GM11168 (cell line): ENCODE results near the gene COL27A1.

Experiments
- in situ Hi-C: fragments of 300-500 bp; cut with MboI; formaldehyde crosslinking; loops from one replicate; pipeline ENCODE4 v1.12.0; 2022; ENCODE audit warnings: low sequenced_read_pairs; ENCODE audit not compliant: unreplicated experiment

COL27A1 gene

DNA sequence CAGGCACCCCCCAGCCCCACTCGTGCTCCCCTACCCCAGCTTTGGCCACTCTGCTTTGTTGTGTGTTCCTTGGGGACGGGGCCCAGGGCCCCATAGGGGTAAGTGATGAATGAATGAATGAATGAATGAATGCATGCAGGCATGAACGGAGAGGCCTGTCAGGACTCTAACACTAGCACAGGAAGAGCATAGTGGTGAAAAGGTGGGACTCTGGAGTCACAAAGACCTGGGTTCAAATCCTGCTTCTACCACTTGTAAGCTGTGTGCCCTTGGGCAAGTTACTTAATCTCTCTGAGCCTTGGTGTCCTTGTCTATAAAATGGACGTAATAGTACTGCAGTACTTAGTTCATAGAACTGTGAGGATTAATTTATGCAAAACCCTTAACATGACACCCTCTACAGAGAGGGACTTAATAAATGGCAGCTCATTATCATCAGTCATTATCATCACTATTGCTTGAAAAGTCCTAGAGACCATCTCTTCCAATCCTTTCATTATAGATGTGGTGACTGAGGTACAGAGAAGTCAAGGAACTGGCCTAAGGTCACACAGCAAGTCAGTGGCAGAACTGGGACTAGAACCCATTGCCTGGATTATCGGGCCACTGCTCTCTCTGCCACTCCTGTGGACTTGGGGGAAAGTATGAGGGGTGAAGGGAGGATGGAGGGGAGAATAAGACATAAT lies 187.6 kb downstream of the COL27A1 start:
- in situ Hi-C loops: no loop called here

DNA sequence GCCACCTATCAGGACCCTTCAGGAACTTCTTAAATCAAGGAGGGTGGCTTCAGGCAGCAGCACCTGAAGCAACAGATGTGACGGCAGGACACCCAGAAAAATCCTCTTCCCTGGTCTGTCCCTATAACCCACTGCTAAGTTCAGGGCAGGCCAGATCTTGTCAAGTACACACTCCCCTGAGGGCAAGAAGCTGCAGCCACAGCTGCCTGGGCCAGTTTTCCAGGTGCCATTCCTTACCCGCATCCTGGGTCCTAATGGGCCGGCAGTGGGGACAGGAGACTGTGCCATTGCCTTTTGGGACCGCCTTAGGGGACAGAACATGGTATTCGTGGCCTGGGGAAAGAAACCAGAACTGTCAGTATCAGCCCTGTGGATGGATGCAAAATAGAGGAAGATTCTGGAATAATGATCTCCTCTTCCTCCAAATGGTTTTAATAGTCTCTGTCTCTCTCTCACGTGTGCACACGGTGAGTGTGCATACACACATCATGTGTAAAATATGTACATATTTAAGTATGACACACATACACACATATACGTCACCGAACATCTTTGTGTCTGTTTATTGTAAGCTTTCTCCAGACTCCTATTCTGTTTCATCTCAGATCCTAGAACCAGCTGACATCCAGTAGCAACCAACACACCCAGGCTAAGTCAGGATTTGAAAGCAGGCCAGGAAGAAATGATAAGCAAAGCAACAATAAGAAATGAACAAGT lies 188.3 kb downstream of the COL27A1 start:
- in situ Hi-C loops: no loop called here

DNA sequence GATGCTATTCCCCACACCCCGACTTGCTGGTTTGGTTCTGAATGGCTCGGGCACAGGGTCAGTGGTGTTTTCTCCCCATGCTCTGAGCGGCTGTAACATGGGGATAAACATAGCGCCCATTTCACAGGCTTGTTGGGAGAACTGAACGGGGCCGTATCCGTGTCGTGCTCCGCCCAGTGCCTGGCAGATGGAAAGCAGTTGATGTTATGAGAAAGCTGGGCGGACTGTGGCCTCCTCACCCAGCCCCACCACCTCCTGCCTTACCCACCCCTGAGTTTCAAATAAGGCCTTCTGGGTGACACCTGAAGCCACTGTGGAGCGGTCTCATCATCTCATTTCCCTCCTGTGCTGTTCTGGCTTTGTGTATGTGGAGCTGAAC lies 188.8 kb downstream of the COL27A1 start:
- in situ Hi-C loops: no loop called here

DNA sequence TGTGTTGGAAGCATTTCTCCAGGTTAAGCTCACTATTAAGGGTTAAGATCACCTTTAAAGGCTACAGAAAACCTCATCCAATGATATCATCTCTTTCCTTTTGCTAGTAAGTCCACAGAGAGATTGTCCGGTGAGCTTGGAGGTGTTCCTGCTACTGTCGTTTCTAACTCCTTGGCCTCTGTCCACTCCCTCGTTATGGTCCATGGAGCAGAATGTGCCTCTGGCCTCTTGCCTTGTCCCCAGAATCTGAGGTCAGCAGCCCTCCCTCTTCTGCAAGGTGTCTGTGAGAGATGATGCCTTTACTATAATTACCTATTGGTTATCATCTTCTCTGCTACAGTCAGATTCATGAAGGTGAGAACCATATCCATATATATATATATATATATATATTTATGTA lies 189.4 kb downstream of the COL27A1 start:
- in situ Hi-C loops: no loop called here

DNA sequence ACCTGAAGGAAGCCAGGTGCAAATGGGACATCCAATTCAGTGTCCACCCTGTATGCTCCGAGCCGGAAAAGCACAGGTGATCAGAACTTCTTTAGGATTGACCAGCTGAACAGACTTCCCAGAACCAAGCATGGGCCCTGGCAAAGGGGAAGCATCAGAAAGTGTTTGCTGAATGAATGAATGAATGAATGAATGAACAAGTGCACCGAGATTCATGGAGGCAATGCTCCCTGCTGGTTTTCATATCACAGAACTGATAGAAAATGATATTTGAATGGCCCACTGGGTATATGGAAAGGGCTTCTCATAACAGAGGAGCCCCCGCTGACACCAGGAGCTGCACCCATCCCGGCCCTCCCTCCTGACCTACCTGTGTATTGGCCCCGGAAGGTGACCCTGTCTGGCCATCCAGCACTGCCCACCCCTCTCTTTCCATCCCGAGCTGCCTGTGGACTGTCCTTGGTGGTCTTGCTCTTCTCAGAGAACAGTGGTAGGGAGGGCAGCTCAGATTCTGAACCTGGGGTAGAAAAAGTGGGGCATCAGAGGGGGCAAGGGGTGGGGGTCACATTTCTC lies 190.2 kb downstream of the COL27A1 start:
- in situ Hi-C loops: no loop called here

DNA sequence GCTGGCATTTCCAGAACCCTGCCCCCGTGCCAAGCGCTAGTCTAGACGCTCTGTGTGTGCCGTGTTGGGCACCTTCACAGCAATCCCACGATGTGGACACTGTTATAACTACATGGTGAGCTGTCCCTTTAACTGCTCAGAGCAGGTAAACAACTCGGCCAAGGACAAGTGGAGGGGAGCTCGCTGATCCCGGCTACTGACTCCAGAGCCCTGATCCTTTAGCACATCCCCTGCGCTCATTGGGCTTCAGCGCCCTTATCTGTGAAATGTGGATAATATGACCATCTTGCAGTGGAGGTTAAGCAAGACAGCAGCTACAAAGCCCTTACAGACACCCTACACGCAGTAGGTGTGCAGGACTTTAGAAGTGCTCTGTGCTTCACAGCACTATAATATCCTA lies 190.8 kb downstream of the COL27A1 start:
- in situ Hi-C loops: no loop called here

DNA sequence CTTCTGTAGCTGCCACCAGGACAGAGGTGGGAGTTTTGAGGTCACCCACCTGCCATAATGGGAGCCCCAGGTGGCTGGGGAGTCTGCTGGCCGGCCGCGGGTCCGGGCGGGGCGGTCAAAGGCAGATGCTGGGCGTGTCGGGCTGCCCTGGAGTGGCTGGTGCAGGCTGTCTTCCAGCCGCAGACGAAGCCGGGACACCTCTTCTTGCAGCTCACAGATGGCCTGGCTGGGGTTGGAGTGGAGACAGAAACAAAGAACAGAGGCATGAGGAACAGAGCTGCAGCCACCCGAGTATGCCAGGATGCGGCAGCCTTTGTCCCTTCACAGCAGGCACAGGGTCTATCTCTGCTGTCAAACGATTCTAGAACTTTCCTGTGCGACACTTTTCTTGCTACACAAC lies 192.3 kb downstream of the COL27A1 start:
- in situ Hi-C loops: no loop called here

DNA sequence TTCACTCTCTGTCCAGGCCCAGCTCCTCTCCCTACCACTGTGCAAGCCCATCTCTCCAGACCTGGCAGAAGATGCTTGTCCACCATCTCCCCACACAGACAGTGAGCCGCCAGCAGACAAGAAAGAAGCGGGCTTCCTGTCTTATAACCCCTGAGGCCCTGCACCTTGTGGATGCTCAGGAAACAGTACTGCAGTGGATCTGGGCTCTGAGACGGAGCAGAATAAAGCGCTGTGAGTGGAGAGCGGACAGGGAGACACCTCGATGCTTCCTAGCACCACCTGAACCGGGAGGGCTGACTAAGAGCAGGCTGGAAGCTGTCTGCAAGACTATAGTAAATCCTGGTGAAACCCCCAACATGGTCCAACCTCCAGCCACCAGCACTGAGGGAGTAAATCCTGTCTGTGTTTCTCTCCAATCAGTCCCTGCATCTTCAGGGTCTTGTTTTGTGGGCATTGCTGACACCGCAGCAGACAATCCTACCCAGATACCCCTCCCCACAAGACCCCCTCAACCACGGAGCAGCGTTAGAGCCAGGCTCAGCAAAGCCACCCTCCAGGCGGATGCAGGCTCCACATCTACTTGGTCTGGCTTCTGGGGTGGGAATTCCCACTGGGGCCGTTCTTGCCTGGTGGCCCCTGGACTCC lies 193.0 kb downstream of the COL27A1 start:
- in situ Hi-C loops: no loop called here

DNA sequence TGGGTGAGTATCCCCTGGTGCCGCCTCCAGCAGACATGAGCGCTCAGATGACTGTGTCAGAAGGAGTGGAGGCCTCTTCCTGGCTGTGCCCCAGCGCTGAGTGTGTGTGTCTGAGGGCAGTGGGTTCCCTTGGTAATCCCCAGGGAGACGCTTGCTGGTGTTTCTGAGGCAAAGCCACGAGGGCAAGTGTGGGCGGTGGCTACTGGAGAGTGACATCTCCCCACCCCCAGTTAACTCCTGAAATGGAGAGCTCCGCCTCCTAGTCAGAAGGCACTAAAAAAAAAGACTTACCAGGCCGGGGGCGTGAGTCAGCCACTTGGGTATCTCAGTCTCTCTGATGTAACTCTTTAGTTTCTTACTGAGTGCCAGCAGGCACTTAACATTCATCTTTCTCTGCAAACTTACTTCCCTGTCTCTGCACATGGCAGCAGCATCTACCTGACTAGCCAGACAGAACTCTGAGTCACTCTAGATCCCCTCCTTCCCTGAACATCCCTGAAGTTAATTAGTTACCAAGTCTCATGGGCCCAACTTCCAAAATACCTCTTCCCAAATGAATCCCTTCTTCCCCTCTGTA lies 193.7 kb downstream of the COL27A1 start:
- in situ Hi-C loops: no loop called here

DNA sequence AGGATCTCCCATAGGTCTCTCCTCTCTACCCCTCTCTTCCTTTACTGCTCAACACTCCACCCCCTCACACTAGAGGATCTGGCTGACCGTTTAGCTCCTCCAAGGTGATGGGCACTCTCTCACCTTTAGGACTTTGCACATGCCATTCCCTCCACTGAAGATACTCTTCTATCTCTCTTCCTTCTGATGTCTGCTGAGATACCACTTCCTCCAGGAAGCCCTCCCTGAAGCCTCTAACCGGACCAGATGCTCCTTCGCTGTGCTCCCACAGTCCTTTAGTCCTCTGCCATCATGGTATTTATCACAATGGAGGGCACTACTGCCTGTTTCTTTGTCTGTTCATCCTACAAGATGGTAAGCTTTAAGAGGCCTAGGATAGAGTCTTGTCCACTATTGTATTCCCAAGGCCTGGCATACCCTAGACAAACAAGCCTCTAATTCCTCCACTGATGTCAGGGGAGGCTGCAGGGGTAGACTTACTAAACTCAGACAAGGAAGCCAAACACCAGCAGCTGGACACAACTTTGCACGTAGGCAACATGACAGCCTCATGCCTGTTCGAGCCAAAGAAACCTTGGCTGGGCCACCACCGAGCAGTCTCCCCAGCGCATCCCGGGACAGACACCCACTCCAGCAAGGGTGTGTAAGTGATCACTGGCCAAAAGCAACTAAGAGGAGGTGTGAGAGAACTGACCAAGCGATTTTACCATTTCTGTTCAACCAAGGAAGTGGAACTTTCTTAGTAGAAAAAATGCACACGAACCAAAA lies 194.6 kb downstream of the COL27A1 start:
- in situ Hi-C loops: no loop called here

DNA sequence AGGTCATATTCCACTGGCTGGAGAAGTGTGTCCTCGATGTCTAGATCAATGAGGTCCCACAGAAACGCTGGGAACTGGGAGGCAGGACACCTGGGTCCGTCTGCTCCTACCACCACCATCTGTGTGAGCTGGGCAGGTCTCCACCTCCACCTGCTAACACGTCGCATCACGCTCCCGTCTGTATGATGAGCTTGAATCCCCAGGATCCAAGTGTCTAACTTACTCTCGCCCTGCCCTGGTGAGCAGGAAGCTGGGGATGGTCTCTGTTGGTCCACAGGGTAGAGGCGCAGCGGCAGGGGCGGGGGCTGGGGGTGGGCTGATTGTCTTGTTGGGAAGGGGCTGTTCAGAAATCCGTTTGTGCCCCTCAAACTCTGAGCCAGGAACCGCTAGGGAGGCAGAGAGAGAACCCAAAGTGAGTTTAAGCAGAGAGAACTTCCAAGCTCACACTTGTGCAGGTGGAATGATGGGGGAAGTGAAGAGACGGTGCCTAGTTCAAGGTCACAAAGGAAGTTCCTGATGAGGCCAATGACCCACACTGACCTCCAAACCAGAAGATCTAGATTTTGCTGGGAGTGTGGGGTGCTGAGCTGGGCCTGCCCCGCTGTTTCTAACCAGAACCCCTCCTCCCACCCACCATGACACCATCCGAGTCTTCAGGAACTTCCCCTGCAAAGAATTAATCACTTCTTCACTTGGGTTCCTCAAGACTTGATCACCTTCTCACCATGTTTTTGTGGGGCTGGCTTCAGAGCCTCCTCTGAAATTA lies 195.5 kb downstream of the COL27A1 start:
- in situ Hi-C loops: no loop called here

DNA sequence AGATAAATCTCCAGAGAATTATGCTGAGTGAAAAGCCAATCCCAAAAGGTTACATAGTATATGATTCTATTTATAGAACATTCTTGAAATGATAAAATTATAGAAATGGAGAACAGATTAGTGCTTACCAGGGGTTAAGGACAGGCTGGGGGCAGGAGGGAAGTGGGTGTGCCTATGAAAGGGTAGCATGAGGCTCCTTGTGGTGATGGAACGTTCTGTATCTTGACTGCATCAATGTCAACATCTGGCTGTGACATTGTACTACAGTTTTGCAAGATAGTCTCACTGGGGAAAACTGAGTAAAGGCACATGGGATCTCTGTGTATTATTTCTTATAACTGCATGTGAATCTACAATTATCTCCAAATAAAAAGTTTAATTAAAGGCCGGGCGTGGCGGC lies 196.6 kb downstream of the COL27A1 start:
- in situ Hi-C loops: no loop called here

DNA sequence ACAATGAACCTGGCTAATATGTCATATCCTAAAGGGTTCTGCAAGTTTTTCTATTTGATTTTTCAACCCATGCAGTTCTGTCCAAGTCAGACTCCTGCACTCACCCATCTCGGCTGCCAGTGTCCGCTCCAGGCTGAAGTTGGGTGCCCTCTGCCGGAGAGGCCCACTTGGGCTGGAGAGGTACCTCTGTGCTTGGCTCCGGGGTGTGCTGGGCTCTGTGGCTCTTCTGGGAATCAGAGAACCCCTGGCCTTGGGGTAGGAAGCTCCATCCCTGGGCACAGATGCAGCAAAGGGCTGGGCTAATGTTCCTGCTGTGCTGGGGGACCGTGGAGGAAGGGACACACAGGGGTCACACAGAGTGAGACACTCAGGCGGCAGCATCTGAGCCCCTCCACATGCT lies 200.5 kb downstream of the COL27A1 start:
- in situ Hi-C loops: no loop called here

DNA sequence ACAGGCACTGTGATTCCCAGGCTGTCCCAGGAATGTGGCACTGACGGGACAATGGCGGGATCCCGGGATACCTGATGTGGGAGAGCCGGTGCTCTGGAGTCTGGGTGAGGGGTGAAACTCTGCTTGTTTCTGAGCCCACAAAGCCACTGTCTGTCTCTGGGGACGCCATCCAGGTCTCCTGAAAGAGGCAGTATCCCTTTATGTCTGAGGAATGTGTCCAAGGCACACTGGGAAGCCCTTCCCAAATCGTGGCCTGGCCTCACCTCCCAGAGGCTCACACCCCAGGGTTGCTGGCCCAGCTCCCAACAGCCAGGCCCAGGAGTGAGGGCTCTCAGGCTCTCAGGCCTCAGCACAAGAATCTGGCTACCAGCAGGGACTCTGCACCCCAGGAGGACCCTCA lies 201.5 kb downstream of the COL27A1 start:
- in situ Hi-C loops: no loop called here

DNA sequence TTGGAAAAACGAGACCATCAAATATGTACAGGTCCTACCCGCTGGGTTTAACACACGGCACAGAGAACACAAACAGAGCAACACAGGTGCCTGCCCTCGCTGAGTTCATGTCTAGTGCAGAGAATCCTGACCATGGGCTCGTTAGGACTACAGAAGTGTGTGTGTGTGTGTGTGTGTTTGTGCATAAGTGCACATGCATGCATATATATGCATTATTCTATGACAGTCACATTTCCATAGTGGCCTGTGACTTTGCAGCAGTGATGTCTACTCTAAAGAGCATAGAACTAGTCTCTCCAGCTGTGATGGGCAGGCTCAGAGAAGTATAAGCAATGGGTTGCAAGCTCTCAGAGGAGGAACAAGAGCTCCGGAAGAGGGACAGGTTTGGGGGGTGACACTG lies 202.0 kb downstream of the COL27A1 start:
- in situ Hi-C loops: no loop called here

DNA sequence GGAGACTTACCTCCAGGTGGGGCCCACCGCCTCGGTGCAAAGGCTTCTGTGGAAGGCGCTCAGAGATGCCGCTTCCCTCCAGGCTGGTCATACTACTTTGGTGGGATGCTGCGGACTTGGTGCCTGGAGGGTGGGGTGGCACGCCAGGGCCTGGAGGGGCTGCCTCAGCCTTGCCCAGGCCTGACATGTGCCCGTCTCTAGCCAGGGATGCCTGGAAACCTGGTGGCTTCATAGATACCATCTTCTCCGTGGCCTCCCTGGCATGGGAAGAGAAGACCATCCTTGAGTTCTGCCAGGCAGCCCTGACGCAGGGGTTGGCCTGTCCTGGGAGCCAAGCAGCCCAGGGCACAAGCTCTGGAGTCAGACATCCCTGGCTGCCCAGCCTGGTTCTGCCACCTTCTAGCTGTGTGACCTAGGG lies 202.6 kb downstream of the COL27A1 start:
- in situ Hi-C loops: no loop called here

DNA sequence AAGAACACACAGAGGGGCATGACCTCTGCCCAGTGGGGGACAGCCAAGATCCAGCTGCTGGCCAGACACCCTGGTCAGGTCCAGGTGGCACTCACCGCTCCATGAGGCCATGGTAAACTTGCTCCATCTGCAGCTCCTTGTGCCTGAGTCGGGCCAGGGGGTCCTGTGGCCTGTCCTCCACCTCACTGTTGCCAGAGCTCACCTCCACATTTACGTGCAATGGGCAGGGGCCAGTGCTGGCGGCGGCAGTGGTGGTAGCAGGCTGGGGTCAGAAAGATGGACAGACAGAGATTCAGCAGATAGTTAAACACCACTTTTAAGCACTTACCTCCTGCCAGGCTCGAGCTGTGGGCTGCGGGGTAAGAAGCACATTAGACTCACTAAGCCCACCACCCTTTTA lies 204.5 kb downstream of the COL27A1 start:
- in situ Hi-C loops: no loop called here

DNA sequence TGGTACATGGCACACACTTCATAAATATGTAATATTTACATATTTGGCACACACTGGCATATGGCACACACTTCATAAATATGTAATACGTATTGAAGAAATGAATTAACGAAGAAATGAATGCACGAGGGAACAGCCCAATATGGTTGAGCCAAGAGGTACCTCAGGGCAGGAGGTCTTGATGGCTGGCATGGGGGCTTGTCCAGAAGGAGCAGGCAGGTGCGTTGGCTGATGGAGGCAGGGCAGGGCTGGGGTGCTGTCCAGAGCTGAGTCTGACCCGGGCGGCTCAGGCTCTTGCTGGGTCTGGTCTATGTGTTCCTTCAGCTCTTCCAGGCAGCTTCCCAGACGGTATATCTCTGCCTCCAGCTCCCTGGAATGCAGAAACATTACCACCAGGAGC lies 206.2 kb downstream of the COL27A1 start:
- in situ Hi-C loops: no loop called here
